ENCODE results near the gene NOL6. TPM values are rescaled to one million over a fixed set of nuclear protein-coding genes. Genes with fewer than 3 reads are reported as not detected.

Gene NOL6
- total RNA-seq, 1 donor from 2014 or later, result 60.1 TPM

DNA sequence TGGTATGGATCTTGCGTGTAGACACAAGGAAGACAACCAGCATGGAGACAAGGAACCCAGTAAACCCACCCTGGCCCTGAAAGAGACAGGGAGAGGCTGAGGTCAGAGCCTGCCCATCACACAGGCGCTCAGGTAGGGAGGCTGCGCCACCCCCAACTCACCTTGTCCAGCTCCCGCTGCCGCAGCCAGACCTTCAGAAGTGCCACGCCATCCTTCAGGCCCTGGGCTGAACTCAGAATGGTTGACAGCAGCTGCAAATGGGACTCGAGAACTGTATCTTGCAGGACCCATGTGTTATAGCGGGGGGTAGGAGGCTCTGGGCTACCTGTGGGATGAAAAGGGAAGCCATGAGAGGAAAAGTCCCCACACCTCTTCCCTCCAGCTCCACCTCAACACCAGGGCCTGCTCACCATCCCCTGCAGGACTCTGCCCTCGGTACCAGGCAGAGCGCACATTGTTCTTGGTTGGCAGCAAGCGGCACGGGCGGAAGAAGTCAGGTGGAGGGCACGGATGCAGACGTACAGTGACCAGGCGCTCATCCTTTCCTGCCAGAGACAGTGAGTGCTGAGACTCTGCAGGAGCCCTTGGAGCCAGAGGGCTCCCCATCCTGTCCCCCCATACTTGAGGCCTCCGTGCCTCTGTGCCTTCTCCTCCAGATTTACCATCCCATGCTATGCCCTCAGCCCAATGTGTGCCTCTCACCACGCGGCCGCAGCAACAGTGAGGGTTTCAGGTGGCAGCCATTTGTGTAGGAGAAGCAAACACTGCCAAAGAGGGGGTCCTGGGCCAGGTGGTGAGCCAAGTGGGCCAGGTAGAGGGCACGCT lies 4.7 kb downstream of the NOL6 start:
- Mint-ChIP-seq H3K27ac (ENCODE audit: unreplicated experiment) (no peak overlapping the region), H3K36me3 (ENCODE audit: low read depth, unreplicated experiment) (peaks cover 20% of the 10 kb centered on the region), H3K27me3 (ENCODE audit: low read depth, unreplicated experiment) (no peaks in the 10 kb centered on the region), H3K9me3 (ENCODE audit: unreplicated experiment) (no peaks in the 10 kb centered on the region), H3K4me1 (ENCODE audit: low read depth, unreplicated experiment) (peaks cover 11% of the 10 kb centered on the region), H3K4me3 (ENCODE audit: unreplicated experiment) (peak overlapping the region; percentile 34)
- Histone ChIP-seq H3K4me1 (ENCODE audit: insufficient read depth, low read length) (peaks cover 24% of the 10 kb centered on the region), H3K9me3 (ENCODE audit: insufficient read depth, low read depth, low read length) (no peaks in the 10 kb centered on the region), H3K36me3 (ENCODE audit: insufficient read depth, low read length) (peaks cover 59% of the 10 kb centered on the region), H3K27ac (ENCODE audit: low read depth, low read length) (no peak overlapping the region), H3K4me2 (ENCODE audit: low read length) (no peak overlapping the region), H4K20me1 (ENCODE audit: insufficient read depth, low read length) (peaks cover 65% of the 10 kb centered on the region), H3K27me3 (ENCODE audit: insufficient read depth, low read length) (no peaks in the 10 kb centered on the region), H3K4me3 (ENCODE audit: insufficient read depth, low read depth, low read length) (no peak overlapping the region), H2AFZ (ENCODE audit: low read depth, low read length) (no peak overlapping the region), H3K79me2 (ENCODE audit: insufficient read depth, low read length) (peaks cover 50% of the 10 kb centered on the region), H3K9ac (ENCODE audit: low read length) (no peak overlapping the region)
- FAIRE-seq, result no peak
- DNase-seq (ENCODE audit: low read depth), result no peak
- TF ChIP-seq, protein P1, sequence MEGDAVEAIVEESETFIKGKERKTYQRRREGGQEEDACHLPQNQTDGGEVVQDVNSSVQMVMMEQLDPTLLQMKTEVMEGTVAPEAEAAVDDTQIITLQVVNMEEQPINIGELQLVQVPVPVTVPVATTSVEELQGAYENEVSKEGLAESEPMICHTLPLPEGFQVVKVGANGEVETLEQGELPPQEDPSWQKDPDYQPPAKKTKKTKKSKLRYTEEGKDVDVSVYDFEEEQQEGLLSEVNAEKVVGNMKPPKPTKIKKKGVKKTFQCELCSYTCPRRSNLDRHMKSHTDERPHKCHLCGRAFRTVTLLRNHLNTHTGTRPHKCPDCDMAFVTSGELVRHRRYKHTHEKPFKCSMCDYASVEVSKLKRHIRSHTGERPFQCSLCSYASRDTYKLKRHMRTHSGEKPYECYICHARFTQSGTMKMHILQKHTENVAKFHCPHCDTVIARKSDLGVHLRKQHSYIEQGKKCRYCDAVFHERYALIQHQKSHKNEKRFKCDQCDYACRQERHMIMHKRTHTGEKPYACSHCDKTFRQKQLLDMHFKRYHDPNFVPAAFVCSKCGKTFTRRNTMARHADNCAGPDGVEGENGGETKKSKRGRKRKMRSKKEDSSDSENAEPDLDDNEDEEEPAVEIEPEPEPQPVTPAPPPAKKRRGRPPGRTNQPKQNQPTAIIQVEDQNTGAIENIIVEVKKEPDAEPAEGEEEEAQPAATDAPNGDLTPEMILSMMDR (IDR thresholded peaks at IDR 0.05; ENCODE audit: insufficient read depth, low read depth, low read length), result no peak
- TF ChIP-seq EZH2 (IDR thresholded peaks at IDR 0.05; ENCODE audit: insufficient read depth, low read length), result no peak

DNA sequence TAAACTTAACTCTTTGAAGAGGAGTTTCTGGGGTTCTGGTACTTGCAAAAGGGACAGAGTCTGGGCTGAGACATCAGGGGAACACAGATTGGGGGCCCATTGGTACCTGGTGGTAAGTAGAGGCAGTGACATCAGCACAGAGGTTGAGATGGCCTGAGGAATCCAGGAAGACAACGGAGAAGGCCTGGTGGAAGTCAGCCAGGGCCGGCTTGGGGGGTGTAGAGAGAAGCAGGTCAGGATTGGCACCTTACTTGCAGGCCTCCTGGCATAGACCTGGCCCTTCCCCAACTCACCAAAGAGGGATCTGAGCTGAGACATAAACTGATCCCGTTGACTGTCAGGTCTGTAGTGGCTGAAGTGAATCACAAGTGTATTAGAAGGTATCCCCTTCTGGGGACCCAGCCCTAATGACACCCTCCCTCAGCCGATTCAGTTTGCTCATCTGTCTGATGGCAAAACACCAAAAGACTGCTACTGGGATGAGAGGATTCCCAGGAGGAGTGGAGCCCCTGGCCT lies 5.5 kb downstream of the NOL6 start:
- Histone ChIP-seq H3K79me2 (ENCODE audit: insufficient read depth, low read length) (peaks cover 45% of the 10 kb centered on the region), H3K36me3 (ENCODE audit: insufficient read depth, low read length) (peaks cover 65% of the 10 kb centered on the region), H3K9me3 (ENCODE audit: insufficient read depth, low read depth, low read length) (no peaks in the 10 kb centered on the region), H3K4me2 (ENCODE audit: low read length) (no peak overlapping the region), H3K4me3 (ENCODE audit: insufficient read depth, low read depth, low read length) (no peak overlapping the region), H3K4me1 (ENCODE audit: insufficient read depth, low read length) (peaks cover 24% of the 10 kb centered on the region), H4K20me1 (ENCODE audit: insufficient read depth, low read length) (peaks cover 72% of the 10 kb centered on the region), H2AFZ (ENCODE audit: low read depth, low read length) (no peak overlapping the region), H3K27ac (ENCODE audit: low read depth, low read length) (no peak overlapping the region), H3K27me3 (ENCODE audit: insufficient read depth, low read length) (no peaks in the 10 kb centered on the region), H3K9ac (ENCODE audit: low read length) (peak overlapping the region; percentile 9)
- no peak overlapping the region for H3K4me3 Mint-ChIP-seq (ENCODE audit: unreplicated experiment)
- peaks cover 11% of the 10 kb centered on the region for H3K4me1 Mint-ChIP-seq (ENCODE audit: low read depth, unreplicated experiment)
- FAIRE-seq (no peak), DNase-seq (ENCODE audit: low read depth) (no peak)
- peaks cover 23% of the 10 kb centered on the region for H3K36me3 Mint-ChIP-seq (ENCODE audit: low read depth, unreplicated experiment)
- H3K9me3 Mint-ChIP-seq (ENCODE audit: unreplicated experiment), result no peaks in the 10 kb centered on the region
- H3K27ac Mint-ChIP-seq (ENCODE audit: unreplicated experiment), result no peak overlapping the region
- H3K27me3 Mint-ChIP-seq (ENCODE audit: low read depth, unreplicated experiment), result no peaks in the 10 kb centered on the region
- TF ChIP-seq, protein P1 (IDR thresholded peaks at IDR 0.05; ENCODE audit: insufficient read depth, low read depth, low read length), result no peak
- TF ChIP-seq EZH2 (IDR thresholded peaks at IDR 0.05; ENCODE audit: insufficient read depth, low read length), result no peak

DNA sequence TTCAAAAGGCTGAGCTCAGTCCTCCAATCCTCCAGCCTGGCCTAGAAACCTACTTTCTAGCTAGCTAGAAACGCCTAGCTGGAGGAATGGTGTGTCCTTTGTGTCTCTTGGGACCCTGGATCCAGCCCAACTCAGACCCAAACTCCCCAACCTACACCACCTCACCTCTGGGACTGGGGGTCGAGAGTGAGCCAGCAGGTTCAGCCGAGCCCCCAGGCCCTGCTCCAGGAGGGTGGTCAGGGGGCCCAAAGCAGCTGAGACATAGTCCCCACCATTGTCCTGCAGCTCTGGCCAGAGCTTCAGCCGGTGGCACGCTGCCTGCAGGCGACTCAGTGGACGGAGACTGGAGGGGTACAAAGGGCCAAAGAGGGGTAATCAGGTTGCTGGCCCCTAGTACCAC lies 6.2 kb downstream of the NOL6 start:
- no peak for FAIRE-seq
- peaks cover 70% of the 10 kb centered on the region for H3K36me3 ChIP-seq (ENCODE audit: insufficient read depth, low read length)

More for the DNA sequence above, 6.2 kb downstream of the NOL6 start:
- H3K4me3 Mint-ChIP-seq (ENCODE audit: unreplicated experiment), result no peak overlapping the region
- H3K27me3 Mint-ChIP-seq (ENCODE audit: low read depth, unreplicated experiment), result no peaks in the 10 kb centered on the region
- no peaks in the 10 kb centered on the region for H3K9me3 Mint-ChIP-seq (ENCODE audit: unreplicated experiment)
- peaks cover 18% of the 10 kb centered on the region for H3K4me1 ChIP-seq (ENCODE audit: insufficient read depth, low read length)
- no peak overlapping the region for H3K9ac ChIP-seq (ENCODE audit: low read length)
- H3K9me3 ChIP-seq (ENCODE audit: insufficient read depth, low read depth, low read length), result no peaks in the 10 kb centered on the region
- H2AFZ ChIP-seq (ENCODE audit: low read depth, low read length), result no peak overlapping the region
- no peak overlapping the region for H3K27ac ChIP-seq (ENCODE audit: low read depth, low read length)
- no peak for TF ChIP-seq EZH2 (IDR thresholded peaks at IDR 0.05; ENCODE audit: insufficient read depth, low read length)
- TF ChIP-seq, protein P1 (IDR thresholded peaks at IDR 0.05; ENCODE audit: insufficient read depth, low read depth, low read length), result no peak
- peaks cover 9% of the 10 kb centered on the region for H3K4me1 Mint-ChIP-seq (ENCODE audit: low read depth, unreplicated experiment)
- peaks cover 38% of the 10 kb centered on the region for H3K79me2 ChIP-seq (ENCODE audit: insufficient read depth, low read length)
- no peak overlapping the region for H3K27ac Mint-ChIP-seq (ENCODE audit: unreplicated experiment)
- H4K20me1 ChIP-seq (ENCODE audit: insufficient read depth, low read length), result peaks cover 71% of the 10 kb centered on the region
- no peaks in the 10 kb centered on the region for H3K27me3 ChIP-seq (ENCODE audit: insufficient read depth, low read length)
- no peak overlapping the region for H3K4me2 ChIP-seq (ENCODE audit: low read length)
- no peak overlapping the region for H3K4me3 ChIP-seq (ENCODE audit: insufficient read depth, low read depth, low read length)
- peaks cover 24% of the 10 kb centered on the region for H3K36me3 Mint-ChIP-seq (ENCODE audit: low read depth, unreplicated experiment)
- DNase-seq (ENCODE audit: low read depth), result no peak
